ENCODE results near the gene ZSCAN9. TPM values are rescaled to one million over a fixed set of nuclear protein-coding genes. Genes with fewer than 3 reads are reported as not detected.

ZSCAN9 gene
- total RNA-seq, result 10 to 100 TPM; 10.4 to 12.8 TPM
- long read RNA-seq, partial matches to known transcripts, result 0 of 3 reads
- long read RNA-seq, other reads (novel, unspliced or antisense), result 3 of 3 reads

GRCh38 chr6:28225056-28225834, at the start of gene ZSCAN9:
Gene ZSCAN9, plus strand, starts transcription at chr6:28225275. Its CDS starts 1,810 bp downstream, at chr6:28227085.
- DNase-seq, result peak; percentile 89 to 90
- intact Hi-C loops (cut with DNase I, micrococcal nuclease), result no loop called here
- ATAC-seq, result peak; percentile 98

DNA sequence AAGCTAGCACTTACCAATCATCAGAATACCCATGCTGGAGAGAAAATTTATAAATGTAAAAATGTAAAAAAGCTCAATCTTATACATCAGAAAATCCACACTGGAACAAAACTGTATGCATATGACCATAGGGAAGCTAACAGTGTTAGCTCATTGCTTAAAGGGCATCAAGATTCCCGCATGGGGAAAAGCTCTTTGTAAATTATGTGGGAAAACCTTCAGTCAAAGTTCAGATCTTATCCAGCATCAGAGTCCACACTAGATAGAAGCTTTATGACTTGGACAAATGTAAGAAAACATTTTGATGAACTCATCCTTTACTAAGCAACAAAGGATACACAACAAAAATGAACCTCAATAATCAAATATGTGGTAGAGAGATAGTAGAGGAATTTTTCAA, 48.7 kb upstream of the ZSCAN9 start:
- intact Hi-C loops (cut with DNase I, micrococcal nuclease), result no loop called here
- ATAC-seq (no peak), DNase-seq (no peak)

DNA sequence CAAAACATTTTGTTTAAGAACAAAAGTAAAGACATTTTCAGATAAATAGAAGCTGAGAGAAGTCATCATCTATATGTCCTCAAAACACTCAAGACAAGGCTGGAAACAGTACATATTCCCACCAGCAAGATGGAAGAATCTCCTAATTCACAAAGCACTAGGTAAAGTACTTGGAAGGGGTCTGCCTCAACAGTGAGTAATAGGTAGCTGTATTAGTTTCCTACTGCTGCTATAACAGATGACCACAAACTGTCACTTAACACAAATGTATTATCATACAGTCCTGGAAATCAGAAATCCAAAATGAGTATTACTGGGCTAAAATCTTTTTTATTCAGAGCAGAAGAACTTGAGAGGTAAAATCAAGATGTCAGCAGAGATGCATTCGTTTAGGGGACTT, 42.8 kb upstream of the ZSCAN9 start:
- ATAC-seq (no peak), DNase-seq (no peak)
- intact Hi-C loops (cut with DNase I, micrococcal nuclease), result no loop called here

- intact Hi-C loops (cut with DNase I, micrococcal nuclease), result no loop called here
- ATAC-seq (no peak), DNase-seq (no peak)
Measured at GRCh38 chr6:28188111-28188979, 36.7 kb upstream of the ZSCAN9 start.

GRCh38 chr6:28200020-28200419, 25.1 kb upstream of the ZSCAN9 start:
- no peak for DNase-seq
- intact Hi-C loops (cut with DNase I, micrococcal nuclease), result no loop called here
- ATAC-seq, result no peak

GRCh38 chr6:28203201-28203600, 21.9 kb upstream of the ZSCAN9 start:
- ATAC-seq, result no peak
- no peak for DNase-seq
- intact Hi-C loops (cut with DNase I, micrococcal nuclease), result no loop called here

DNA sequence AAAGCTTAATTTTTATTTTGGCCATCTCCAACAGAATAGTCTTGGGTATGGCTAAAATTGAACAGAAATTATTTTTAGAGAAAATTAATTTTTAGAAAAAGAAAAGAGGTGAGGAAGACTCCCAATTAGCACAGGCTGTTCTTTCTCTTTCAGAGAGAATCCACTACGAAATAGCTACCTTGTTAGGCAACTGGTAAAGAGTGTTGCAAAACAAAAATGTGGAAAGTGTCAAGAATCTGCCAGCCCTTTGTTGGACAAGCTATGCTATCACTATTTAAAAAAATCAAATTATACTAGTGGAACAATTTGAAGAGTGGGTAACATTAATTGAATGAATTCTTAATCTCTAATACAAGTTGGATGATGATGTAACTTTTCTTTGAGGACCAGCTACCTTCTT, 19.2 kb upstream of the ZSCAN9 start:
- intact Hi-C loops (cut with DNase I, micrococcal nuclease), result no loop called here
- ATAC-seq (no peak), DNase-seq (no peak)

DNA sequence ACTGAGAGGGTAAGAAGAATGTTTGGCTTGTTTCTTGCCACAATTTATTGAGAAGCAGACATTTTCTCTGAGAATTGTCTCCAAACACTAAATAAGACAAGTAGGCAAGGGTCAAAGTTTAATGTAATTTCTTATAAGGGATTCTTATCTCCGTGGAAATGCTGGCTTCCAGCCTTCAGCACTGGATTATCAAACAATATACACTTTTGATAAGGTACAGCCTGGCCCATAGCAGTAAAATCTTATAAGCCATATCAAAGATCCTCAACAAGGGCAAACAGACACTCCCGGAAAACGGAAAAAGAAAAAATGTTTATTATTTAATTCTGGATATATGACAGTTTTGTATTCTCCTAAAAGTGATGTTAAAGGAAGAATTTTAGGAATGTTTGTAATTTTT, 18.5 kb upstream of the ZSCAN9 start:
- intact Hi-C loops (cut with DNase I, micrococcal nuclease), result no loop called here
- no peak for DNase-seq
- peak; percentile 90 for ATAC-seq

DNA sequence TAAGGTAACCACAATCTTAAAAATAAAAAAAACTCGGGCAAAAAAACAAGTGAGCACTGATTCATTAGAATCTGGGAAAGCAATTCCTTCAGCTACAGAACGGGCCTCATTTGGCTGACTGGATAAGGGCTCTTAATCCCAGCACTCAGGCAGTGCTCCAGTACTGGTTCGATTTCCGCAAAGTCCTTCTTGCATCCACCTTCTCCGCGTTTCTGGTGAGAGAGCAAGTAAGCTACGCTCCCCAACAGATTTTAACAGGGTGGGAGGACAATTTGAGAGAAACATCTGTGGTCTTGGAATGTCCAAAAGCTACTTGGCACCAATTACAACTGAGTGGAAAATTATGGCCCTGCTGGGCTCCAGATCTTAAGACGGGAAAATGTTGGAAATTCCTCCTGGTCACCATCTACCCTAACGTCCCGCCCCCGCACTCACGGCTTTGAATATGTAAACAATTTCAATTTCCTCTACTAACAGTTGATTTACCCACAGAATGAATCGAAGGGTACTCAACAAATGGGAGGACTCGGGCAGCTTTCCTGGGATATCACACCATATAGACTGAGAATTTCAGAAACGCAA, 18.1 kb upstream of the ZSCAN9 start:
- DNase-seq (peak in 1 of 2 donors; percentile 47), ATAC-seq (peak; percentile 52)
- intact Hi-C loops (cut with DNase I, micrococcal nuclease), result no loop called here

DNA sequence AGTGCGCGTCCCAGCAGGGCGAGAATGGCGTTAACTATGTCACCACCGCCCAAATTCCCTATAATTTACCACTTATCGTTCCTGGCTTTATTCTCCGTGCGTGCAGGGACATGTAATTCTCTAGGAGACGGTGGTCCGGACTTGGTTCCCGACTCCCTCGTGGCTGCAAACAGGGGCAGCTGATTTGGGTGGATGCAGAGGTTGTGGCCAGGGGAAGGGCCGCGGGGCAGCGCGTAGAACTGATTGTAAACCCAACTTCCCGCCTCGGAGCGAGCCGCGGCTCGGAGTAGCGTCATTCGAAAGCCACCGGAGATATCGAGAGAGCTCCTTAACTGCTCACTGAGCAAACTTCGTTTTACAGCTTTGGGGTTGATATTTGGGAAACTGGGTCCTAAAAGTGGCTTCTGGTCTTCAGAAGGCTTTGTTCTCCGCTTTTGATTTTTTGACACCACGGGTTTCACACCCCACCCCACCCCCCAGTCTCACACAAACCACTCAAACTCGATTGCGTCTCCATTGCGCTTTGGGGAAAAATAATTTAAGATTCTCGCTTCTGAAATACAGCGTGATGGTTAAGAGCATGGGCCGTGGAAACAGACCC, 17.5 kb upstream of the ZSCAN9 start:
- ATAC-seq, result peak; percentile 78
- intact Hi-C loops (cut with DNase I, micrococcal nuclease), result no loop called here
- peak in 1 of 2 donors; percentile 65 for DNase-seq

DNA sequence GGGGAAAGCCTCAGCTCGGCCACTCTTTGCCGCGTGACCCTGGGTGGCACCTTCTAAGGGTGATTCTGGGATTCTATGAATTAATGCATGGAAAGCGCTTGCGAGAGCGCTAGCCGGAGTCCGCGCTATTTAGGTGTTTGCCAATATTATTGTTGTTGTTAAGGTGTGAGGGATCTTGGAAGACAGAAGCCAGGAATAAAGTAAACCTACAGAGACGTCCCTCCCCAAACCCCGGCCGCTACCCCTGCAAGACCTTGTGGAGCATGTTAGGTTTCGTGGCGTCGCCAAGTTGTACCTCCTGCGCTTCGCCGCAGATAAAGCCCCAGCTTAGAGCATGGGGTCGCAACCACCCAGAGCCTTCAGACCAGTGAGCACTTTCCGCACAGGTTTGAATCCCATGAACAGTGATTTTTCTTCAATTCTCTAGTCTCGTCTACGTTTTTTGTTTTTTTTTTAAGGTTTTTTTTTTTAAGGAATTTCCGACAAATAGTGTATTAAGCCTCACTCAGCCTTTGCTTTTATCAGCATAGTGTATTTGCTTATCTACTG, 16.9 kb upstream of the ZSCAN9 start:
- ATAC-seq (peak; percentile 11), DNase-seq (peak in 1 of 2 donors; percentile 40)
- intact Hi-C loops (cut with DNase I, micrococcal nuclease), result no loop called here

DNA sequence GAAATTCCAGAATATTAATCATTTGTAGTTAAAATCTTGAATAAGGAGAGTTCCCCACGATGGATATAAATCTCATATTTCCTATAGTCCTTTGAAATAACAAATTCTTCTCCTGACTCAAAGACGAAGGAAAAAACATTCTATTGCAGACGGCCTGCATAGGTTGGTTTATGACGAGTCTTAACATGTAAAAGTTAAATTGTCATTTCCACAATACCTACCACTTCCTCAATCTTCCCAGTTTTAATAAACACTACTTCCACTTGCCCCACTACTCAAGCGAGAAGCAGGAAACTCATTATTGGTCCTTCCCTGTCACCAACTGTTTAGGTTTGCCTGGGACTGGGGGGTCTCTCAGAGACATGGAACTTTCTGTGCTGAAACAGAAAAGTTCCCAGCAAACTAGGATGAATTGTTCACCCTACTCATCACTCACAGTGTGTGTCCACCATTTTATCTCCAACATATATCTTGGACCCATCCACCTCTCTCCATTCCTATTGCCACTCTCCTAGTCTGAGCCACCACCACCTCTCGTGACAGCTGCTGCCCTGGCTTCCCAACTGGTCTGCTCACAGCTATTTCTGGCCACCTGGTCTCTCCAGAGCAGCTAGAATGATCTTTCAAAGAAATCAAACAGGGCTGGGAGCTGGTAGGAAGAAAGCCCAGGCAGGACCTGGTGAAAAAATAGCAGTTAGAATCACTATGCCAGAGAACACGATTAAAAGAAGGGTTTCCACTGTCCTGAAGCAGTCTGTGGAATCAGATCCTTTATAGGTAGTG, 15.1 kb upstream of the ZSCAN9 start:
- ATAC-seq (no peak), DNase-seq (no peak)
- intact Hi-C loops (cut with DNase I, micrococcal nuclease), result loop anchor here in 1 of 2 donors (10.0 kb wide), 1 partner anchor 65 kb away; the partner anchor contains the start of gene ZKSCAN8

GRCh38 chr6:28211840-28212509, 13.1 kb upstream of the ZSCAN9 start:
- DNase-seq, result no peak
- intact Hi-C loops (cut with DNase I, micrococcal nuclease), result loop anchor here in 1 of 2 donors (10.0 kb wide), 1 partner anchor 67 kb away; the partner anchor contains the start of gene ZKSCAN8
- ATAC-seq, result no peak

DNA sequence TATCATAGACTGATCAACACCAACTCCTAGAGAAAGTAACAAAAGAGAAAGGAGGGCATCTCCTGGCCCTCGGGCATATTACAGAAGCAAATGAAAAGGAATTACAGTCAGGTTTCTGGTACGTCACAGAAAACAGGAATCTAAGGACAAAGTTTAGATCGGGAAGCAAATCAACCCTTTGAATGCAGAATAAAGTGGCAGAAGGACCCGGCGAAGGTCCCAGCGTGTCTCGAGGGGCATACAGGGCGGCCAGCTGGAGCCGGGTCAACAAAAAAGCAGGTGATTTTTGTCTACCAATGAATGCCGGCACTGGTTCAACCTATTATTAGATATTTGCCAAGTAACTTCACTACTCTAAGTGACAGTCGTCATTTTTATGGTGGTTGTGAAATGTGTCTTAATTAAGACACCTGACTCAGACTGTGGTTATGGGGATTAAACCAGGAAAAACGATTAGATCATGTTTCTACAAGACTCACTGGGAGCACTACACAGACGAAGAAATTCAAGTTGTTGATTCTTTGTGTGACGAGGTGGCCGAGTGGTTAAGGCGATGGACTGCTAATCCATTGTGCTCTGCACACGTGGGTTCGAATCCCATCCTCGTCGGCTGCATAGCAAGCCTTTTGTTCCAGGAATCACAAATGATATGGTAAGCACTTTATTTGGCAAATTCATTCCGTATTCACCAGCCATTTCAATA, 12.4 kb upstream of the ZSCAN9 start:
- peak; percentile 70 for ATAC-seq
- intact Hi-C loops (cut with DNase I, micrococcal nuclease), result loop anchor here in 1 of 2 donors (10.0 kb wide), 1 partner anchor 68 kb away; the partner anchor contains the start of gene ZKSCAN8
- DNase-seq, result peak; percentile 41 to 73

DNA sequence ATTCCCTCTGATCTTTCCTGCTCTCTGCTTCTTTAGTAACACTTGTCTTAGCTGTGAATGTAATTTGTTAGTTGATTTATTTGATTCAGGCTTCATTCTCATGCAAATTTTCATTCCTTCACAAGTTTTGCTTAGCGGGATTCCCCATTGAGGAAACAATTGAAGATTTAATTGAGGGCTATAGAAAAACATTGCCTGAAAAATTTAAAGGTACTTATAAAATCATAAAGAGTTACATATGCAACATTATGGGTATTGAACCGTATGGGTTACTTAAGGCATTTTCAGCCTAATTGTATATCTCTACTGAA, 11.9 kb upstream of the ZSCAN9 start:
- ATAC-seq (no peak), DNase-seq (no peak)
- intact Hi-C loops (cut with DNase I, micrococcal nuclease), result loop anchor here in 1 of 2 donors (10.0 kb wide), 1 partner anchor 68 kb away; the partner anchor contains the start of gene ZKSCAN8

DNA sequence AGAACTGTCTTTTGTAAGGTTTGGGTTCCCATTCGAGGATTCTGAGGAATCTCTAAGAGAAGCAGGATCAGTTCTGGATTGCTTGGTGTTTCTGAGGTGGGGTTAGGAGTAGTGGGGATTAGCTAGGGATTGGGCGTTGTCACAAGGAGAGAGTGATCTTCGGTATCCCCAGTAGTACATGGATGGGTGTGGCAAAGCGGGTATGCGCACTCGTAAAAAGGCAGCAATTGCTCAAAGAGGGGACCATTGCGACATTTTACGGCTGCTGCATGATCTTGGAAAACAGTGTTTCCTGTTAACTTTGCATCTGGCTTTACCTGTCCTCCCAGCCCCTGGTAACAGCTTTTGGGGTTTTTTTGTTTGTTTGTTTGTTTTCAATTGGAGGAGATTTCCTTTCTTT, 9.7 kb upstream of the ZSCAN9 start:
- DNase-seq, result peak; percentile 48 to 65
- intact Hi-C loops (cut with DNase I, micrococcal nuclease), result loop anchor here in 1 of 2 donors (10.0 kb wide), 1 partner anchor 71 kb away; the partner anchor contains the start of gene ZKSCAN8
- ATAC-seq, result peak; percentile 50

DNA sequence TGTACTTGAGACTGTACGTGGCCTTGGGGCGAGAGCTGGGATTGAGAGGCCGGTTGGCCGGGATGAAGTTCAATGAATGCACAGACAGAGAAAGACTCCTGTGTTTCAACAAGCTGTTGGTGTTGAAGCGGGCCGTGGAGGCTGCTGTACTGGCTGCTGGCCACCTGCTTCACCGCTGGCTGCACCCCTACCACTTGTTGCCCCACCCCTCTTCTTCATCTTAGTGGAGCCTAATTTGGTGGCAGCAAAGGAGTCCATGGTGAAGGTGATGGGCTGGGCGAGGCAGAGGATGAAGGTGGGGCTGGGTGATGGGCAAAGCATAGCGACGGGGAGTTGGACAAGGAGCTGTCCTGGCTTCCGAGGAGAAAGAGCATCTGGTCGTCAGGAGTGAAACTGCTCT, 7.2 kb upstream of the ZSCAN9 start:
- no peak for ATAC-seq
- intact Hi-C loops (cut with DNase I, micrococcal nuclease), result loop anchor here in 1 of 2 donors (10.0 kb wide), 1 partner anchor 73 kb away; the partner anchor contains the start of gene ZKSCAN8
- DNase-seq, result no peak
